GM12892 (cell line): ENCODE measurements around the gene COX7A1.

ENCODE experiments used
- DNase-seq: peaks from one replicate; pipeline ENCODE4 v3.0.0; 2011; ENCODE audit not compliant: insufficient read length
- FAIRE-seq: peaks from 2 replicates; lab custom pipeline; 2011; peaks lifted over from hg19 to GRCh38; lab: Jason Lieb, UNC
- POLR2A ChIP-seq: IDR thresholded peaks from 2 replicates; pipeline ENCODE4 v1.6.1; 2011; ENCODE audit warnings: low read depth, low read length, control low read depth
- POLR2AphosphoS5 ChIP-seq: IDR thresholded peaks from 2 replicates; pipeline ENCODE4 v1.6.1; 2011; ENCODE audit warnings: low read depth, low read length, control low read depth
- TAF1 ChIP-seq: IDR thresholded peaks from 2 replicates; pipeline ENCODE4 v1.6.1; 2011; ENCODE audit warnings: low read depth, mild to moderate bottlenecking, control low read depth, low read length, borderline replicate concordance

COX7A1 gene

GRCh38 chr19:36160821-36161596, 8.8 kb upstream of the COX7A1 start:
- TF ChIP-seq POLR2A (no peak), POLR2AphosphoS5 (no peak), TAF1 (no peak)
- no peak for DNase-seq
- FAIRE-seq = no peak

GRCh38 chr19:36153126-36153525, 879 bp upstream of the COX7A1 start:
- TF ChIP-seq POLR2AphosphoS5 (no peak), TAF1 (no peak), POLR2A (no peak)
- DNase-seq (no peak), FAIRE-seq (no peak)

- FAIRE-seq = no peak
- no peak for TF ChIP-seq TAF1
- no peak for TF ChIP-seq POLR2A
- TF ChIP-seq POLR2AphosphoS5 = no peak
- no peak for DNase-seq
Observed at GRCh38 chr19:36152019-36152351, 262 bp downstream of the COX7A1 start.

GRCh38 chr19:36151144-36152018, 866 bp downstream of the COX7A1 start:
- FAIRE-seq (no peak), DNase-seq (no peak)
- TF ChIP-seq POLR2A = no peak
- no peak for TF ChIP-seq TAF1
- TF ChIP-seq POLR2AphosphoS5 = no peak

GRCh38 chr19:36150586-36150985, 1.7 kb downstream of the COX7A1 start:
- no peak for TF ChIP-seq POLR2A
- no peak for TF ChIP-seq TAF1
- TF ChIP-seq POLR2AphosphoS5 = no peak
- DNase-seq (no peak), FAIRE-seq (no peak)

- no peak for TF ChIP-seq POLR2AphosphoS5
- TF ChIP-seq POLR2A = no peak
- TF ChIP-seq TAF1 = no peak
- FAIRE-seq (no peak), DNase-seq (no peak)
Observed at GRCh38 chr19:36149673-36150406, 2.4 kb downstream of the COX7A1 start.

GRCh38 chr19:36144624-36145023, 7.6 kb downstream of the COX7A1 start:
- no peak for FAIRE-seq
- no peak for DNase-seq
- TF ChIP-seq POLR2AphosphoS5 (no peak), POLR2A (no peak), TAF1 (no peak)

GRCh38 chr19:36142496-36142895, 9.8 kb downstream of the COX7A1 start:
- no peak for DNase-seq
- no peak for TF ChIP-seq TAF1
- FAIRE-seq = no peak

GRCh38 chr19:36142046-36142445, 10.2 kb downstream of the COX7A1 start:
- DNase-seq (no peak), FAIRE-seq (no peak)
- no peak for TF ChIP-seq TAF1
- no peak for TF ChIP-seq POLR2A
- no peak for TF ChIP-seq POLR2AphosphoS5

- TF ChIP-seq TAF1 (no peak), POLR2AphosphoS5 (no peak), POLR2A (no peak)
- DNase-seq (peak; percentile 86), FAIRE-seq (peak; percentile 92)
Observed at GRCh38 chr19:36141039-36141927, 11.0 kb downstream of the COX7A1 start.
